H1 (cell line): ENCODE measurements around the gene CXCL16. TPM values are rescaled to one million over a fixed set of nuclear protein-coding genes. Genes with fewer than 3 reads are reported as not detected.

ENCODE experiments used
- CHD2 ChIP-seq: IDR thresholded peaks from 2 replicates; pipeline ENCODE4 v1.6.1; 2012; ENCODE audit warnings: low read length, improper control_type of control experiment
- POU5F1 ChIP-seq: IDR thresholded peaks from 2 replicates; pipeline ENCODE4 v1.6.1; 2011; ENCODE audit warnings: low read depth, mild to moderate bottlenecking, low read length, moderate library complexity
- SUZ12 ChIP-seq: fragments of 200-600 bp; sonication (generic); IDR thresholded peaks from 2 replicates; pipeline ENCODE4 v1.6.1; 2012; ENCODE audit warnings: mild to moderate bottlenecking, inconsistent platforms, low read length, moderate library complexity, mixed read lengths
- TCF12 ChIP-seq: IDR thresholded peaks from 2 replicates; pipeline ENCODE4 v1.6.1; 2011; ENCODE audit warnings: low read depth, mild to moderate bottlenecking, low read length
- YY1 ChIP-seq: IDR thresholded peaks from 2 replicates; pipeline ENCODE4 v1.6.1; 2011; ENCODE audit warnings: low read depth, mild to moderate bottlenecking, low read length
- polyA plus RNA-seq, 7 experiments: library from polyadenylated mRNA; depleted of rRNA in 3 of 7; stranded (reverse) in 5 of 7; unstranded in 2 of 7; fragments of >200 nt in 5 of 7; fragments of 200-250 nt in 2 of 7; gene quantifications; 1 replicate in 5 of 7; 2 replicates in 1 of 7; 4 replicates in 1 of 7; pipeline versions ENCODE4 v1.2.1 to v1.2.3, GENCODE V29; 2011 to 2013; ENCODE audit warnings: missing spikeins in 2 of 7, mixed read lengths in 2 of 7
- total RNA-seq: library from RNA; stranded (reverse); fragmentation: NEBNext Ultra II Directional; extraction: Animal tissue kit (Norgen Biotek cat#: 25700); gene quantifications from 2 replicates; pipeline ENCODE4 v1.2.1, GENCODE V29; 2021
- TF ChIP-seq, protein P1 (sequence below): IDR thresholded peaks from 2 replicates; pipeline ENCODE4 v1.6.1; 2012; ENCODE audit warnings: low read length, inconsistent platforms

Gene CXCL16
- total and polyA plus RNA-seq, 2 of the 8 experiments (the other 6 are each of a cell fraction or from before 2014, with no cell fraction given) = 3.5 to 4.8 TPM

GRCh38 chr17:4721203-4722135 is 18.3 kb downstream of the CXCL16 start (continued):
- TF ChIP-seq TCF12 (no peak), YY1 (no peak), CHD2 (no peak), POU5F1 (no peak), SUZ12 (no peak)
- TF ChIP-seq, protein P1, sequence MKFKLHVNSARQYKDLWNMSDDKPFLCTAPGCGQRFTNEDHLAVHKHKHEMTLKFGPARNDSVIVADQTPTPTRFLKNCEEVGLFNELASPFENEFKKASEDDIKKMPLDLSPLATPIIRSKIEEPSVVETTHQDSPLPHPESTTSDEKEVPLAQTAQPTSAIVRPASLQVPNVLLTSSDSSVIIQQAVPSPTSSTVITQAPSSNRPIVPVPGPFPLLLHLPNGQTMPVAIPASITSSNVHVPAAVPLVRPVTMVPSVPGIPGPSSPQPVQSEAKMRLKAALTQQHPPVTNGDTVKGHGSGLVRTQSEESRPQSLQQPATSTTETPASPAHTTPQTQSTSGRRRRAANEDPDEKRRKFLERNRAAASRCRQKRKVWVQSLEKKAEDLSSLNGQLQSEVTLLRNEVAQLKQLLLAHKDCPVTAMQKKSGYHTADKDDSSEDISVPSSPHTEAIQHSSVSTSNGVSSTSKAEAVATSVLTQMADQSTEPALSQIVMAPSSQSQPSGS = no peak
